HG03060 (cell line): Measurements from ENCODE around the gene FRMD1.

Source experiments
- ATAC-seq: cut with Tn5 transposase; IDR thresholded peaks from one replicate; pipeline ENCODE4 v1.9.1; 2021; ENCODE audit warnings: low read depth, moderate number of reproducible peaks; ENCODE audit not compliant: unreplicated experiment

The FRMD1 gene

DNA sequence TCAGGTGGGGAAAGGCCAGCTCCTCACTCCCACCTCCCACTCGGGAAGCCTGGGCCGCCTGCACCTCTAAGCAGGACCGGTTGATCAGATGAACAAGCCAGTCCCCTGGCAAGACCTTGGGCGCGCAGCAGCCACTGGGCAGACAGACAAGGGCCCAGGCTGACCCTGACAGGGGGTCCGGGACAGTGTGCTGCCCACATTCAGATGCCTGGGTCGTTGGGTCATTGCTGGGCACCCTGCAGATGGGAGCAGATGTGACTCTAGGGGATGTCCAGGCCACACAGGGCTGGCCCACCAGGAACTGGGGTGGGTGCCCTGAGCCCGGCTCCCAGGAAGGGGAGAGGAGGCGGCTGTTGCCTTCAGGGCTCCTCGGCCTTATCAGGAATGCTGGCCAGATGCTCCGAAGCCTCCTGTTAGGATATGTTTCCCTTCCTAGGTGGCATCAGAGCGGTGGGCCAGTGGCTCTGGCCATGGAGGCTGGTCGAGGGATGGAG is 17.3 kb upstream of the FRMD1 start:
- ATAC-seq = no peak

DNA sequence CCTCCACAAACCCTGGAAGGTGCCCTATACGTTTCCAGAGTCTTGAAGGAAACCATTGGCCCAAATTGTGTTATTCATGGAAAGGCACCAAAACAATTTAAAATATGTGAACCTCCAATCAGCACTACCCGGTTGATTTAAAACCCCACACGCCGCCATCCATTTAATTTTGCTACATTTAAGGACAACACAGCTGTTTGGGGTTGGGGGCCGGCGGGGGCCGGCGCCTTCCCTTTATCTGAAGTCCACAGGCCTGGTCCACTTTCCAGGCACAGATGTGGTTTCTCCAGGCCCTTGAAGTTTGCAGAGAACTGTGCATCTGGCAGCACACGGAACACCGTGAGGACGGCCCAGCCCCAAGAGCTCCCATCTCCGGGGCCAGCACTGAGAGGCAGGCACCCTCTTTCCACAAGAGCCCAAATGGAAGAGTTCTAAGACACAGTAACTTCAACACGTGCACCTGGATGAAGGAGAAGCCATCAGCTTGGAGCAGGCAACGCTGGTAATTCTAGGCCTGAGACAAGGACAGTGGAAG is 16.8 kb upstream of the FRMD1 start:
- ATAC-seq = no peak

- ATAC-seq = no peak
Measured at GRCh38 chr6:168095171-168095691, 16.2 kb upstream of the FRMD1 start.

- ATAC-seq = no peak
Measured at GRCh38 chr6:168093634-168094033, 14.6 kb upstream of the FRMD1 start.

- ATAC-seq = no peak
Measured at GRCh38 chr6:168093071-168093505, 14.1 kb upstream of the FRMD1 start.

GRCh38 chr6:168092541-168092940 is 13.5 kb upstream of the FRMD1 start:
- no peak for ATAC-seq

GRCh38 chr6:168091381-168092264 is 12.6 kb upstream of the FRMD1 start:
- ATAC-seq = no peak

DNA sequence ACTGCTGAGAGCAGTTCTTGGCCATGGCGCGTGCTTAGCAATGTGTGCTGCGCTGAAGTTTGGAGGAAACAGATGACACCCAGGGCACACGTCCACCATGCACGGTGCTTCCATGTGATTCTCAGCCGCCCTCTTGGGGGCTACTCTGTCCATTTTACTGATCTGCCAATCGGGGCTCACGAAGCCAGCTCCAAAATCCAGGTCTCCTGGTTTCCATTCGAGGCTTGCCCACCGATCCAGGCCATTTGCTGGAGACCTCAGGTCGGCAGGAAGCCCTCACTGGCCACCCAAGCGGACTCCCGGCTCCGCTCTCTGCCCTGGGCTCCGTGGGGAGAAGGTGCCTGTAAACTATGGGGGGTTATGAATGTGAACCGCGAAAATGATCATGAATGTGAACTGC is 11.7 kb upstream of the FRMD1 start:
- ATAC-seq = no peak

GRCh38 chr6:168090064-168090690 is 11.2 kb upstream of the FRMD1 start:
- no peak for ATAC-seq

DNA sequence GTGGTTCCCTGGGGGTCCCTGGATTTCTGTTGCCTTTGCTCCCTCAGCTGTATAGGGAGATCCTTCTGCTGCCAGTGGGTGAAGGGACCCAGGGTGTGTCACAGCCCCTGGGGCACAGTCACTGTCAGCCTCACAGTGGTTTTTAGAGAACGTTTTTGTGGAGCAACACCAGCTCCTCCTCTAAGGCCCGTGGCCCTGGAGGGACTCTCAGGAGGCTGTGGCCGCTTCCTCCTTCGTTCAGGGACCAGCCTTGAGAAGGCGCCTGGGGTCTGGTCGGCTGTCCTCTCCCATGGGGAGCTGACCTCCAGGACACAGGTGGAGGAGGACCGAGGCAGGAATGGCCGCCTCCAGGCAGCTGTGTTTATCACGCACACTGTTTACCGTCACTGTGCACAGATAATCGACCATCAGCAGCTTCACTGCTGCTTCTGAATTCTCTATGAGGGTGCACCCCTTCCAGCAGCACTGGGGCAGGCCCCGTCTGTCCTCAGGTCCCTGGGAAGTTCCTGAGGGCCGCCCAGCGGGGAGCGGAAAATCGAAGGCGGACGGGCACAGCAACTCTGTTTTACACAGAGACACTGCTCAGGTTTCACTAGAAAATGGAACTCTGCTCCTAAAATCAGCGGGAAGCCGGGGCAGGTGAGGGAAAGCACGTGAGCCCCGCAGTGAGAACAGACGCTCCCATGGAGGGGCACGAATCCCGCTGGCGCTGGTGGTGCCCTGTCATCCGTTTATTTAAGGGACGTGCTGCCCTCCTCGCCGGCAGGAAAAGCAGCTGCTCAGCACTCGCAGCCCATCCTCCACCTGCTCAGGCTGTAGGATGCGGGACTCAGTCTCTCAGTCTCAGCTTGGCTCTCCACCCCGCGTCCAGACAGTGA is 10.4 kb upstream of the FRMD1 start:
- no peak for ATAC-seq

DNA sequence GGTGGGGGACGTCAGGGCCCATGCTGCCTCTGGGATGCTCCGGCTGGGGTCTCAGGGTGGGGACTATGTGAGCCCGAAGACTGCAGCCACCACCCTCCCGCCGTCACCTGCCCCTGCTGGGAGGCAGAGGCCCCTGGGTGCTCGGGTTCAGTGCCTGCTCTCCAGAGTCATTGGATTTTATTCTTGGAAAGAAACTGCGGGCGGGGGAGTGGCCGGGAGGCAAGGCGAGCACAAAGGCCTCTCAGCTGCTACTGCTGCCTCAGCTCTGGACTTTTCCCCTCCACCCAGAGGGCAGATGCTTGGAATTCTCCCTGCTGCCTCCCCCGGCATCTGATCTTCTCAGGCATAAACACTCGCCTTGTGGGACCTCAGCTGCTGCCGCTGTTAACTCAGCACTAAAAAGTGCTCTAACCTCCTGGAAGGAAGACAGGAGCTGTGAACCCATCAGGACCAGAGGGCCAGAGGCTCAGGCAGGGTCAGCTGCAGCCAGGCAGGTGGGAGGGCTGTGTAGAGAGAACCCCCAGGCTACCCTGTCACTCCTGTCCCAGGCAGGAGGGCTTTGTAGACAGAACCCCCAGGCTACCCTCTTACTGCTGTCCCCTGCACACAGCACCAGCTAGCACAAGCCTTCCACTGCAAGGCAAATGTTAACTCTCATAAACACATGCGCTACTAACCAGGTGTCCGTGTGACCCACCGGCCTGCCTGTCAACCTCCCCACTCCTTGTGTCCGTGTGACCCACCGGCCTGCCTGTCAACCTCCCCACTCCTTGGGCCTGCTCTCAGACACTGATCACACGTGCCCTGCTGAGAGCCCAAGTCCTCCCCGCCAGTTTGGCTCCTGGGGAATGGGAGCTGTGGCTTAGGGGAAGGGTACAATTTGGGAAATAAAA is 9.4 kb upstream of the FRMD1 start:
- no peak for ATAC-seq

DNA sequence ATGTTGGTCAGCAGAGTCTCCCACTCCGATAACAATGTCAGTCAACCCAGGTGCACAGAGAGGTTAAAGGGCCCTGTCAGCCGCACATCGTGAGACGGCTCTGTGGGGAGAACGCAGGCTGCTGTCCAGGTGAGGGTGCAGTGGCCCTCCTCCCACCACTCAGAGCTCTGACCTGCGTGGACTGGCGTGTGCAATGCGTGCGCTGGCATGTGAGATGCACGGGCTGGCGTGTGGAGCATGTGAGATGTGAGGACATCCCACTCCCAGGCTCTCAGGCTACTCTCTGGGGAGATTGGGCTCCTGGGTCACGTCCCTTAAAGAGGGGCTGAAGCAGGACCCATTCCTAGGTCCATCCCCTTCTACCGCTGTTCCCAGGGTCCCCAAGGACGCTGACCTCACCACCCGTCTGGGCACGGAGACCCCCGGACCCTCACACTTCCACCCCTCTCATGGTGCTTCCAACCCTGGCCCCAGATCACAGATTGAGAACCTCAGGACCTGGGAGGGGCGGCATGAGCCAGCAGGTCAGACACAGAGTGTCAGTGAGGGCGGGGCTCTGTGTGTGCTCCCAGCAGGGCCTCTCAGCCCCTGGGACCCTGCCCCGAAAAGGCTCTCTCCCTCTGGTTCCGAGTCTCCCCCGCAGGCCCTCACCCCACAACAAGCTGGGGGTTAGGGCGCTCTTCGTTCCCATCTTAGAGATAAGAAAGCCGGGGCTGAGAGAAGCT is 8.6 kb upstream of the FRMD1 start:
- no peak for ATAC-seq

GRCh38 chr6:168086616-168087015 is 7.6 kb upstream of the FRMD1 start:
- ATAC-seq = no peak

DNA sequence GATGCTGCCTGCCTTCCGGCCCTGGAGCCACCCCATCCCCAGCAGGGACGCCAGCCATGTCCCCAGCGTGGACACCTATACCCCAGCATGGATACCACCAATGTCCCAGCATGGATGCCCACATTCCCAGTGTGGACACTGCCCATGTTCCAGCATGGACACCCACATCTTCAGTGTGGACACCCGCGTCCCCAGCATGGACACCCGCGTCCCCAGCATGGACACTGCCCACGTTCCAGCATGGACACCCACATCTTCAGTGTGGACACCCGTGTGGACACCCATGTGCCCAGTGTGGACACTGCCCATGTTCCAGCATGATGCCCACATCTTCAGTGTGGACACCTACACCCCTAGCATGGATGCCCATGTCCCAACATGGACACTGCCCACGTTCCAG is 7.1 kb upstream of the FRMD1 start:
- no peak for ATAC-seq

DNA sequence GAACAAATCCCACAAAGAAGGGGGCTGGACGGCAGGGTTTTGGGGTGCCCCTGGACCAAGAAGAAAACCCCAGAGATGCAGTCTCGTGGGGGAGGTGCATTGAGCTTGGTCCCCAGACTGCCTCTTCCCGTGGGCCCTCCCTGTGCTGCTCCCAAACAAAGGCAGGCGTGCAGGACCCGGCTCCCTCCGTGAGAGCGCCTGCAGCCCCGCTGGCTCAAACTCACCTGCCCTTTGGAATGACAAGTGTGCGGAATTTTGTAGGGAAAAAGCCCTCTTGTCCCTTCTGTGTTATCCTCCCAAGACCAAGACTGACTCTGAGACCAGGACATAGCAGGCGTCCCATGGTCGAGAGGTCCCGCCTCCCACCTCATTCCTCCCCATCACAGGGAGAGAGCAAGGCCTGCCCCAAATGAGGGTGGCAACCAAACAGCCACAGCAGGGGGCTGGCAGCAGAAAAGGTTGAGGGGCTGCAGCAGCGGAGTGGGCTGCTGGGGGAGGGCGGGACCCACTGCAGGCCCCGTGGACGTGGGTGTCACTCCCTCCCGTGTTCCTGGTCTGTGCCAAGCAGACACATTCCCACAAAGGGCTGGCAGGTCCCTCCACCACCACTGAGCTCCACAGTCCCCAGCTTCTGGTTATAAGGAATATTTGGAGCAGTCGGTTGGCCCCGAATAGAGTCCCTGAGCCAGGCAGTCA is 5.6 kb upstream of the FRMD1 start:
- no peak for ATAC-seq

DNA sequence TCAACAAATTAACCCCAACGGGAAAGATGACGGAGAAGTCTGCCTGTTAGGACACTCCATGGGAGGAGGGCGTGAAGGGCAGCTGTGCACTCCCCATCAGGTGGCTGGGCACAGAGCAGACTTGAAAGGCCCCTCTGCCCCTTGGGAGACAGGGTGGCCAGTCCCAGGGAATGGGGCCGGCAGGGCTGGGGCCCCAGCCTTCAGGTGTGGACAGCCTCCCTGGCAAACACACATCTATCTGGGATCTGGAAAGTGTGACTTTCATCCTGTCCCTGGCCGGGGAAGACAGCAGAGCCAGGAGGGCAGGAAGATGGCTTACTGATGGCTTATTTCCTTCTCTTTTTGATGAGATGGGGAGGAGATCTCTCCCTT is 4.5 kb upstream of the FRMD1 start:
- ATAC-seq = no peak

GRCh38 chr6:168082860-168083513 is 4.0 kb upstream of the FRMD1 start:
- ATAC-seq = no peak
